Retina (tissue), 1 donor: Measurements from ENCODE around the gene CRACR2B.

Source experiments
- DNase-seq: peaks from one replicate; pipeline ENCODE4 v3.0.0-alpha.2; 2016

Gene CRACR2B

GRCh38 chr11:827897-828192 lies at the start of gene CRACR2B:
TSS of gene CRACR2B (plus strand) at chr11:827919. CDS start at chr11:828608, 689 bp downstream.
- no peak for DNase-seq

- no peak for DNase-seq
Observed at GRCh38 chr11:778976-779954, 48.5 kb upstream of the CRACR2B start.

GRCh38 chr11:779955-780532 lies 47.7 kb upstream of the CRACR2B start:
- no peak for DNase-seq

GRCh38 chr11:782264-783174 lies 45.2 kb upstream of the CRACR2B start:
- DNase-seq = no peak

DNA sequence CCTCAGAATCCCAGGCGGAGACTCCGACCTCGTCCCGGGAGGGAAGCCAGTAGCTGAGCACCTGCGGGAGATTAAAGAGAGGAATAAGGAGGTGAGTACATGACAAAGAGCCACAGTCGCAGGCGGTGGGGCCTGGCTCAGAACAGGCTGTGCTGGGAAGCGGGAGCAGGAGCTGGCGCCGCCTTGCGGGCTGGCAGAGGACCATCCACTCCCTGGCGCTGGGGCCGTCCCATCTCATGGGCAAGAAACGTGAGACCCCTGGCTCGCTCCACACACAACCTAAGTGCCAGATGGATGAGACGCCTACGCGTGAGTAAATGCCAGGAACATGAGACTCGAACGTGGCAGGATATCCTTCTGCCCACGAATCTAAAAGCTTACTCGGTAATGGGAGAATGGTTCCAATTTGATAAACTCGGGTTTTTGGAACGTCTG lies 44.1 kb upstream of the CRACR2B start:
- peak; percentile 88 for DNase-seq

DNA sequence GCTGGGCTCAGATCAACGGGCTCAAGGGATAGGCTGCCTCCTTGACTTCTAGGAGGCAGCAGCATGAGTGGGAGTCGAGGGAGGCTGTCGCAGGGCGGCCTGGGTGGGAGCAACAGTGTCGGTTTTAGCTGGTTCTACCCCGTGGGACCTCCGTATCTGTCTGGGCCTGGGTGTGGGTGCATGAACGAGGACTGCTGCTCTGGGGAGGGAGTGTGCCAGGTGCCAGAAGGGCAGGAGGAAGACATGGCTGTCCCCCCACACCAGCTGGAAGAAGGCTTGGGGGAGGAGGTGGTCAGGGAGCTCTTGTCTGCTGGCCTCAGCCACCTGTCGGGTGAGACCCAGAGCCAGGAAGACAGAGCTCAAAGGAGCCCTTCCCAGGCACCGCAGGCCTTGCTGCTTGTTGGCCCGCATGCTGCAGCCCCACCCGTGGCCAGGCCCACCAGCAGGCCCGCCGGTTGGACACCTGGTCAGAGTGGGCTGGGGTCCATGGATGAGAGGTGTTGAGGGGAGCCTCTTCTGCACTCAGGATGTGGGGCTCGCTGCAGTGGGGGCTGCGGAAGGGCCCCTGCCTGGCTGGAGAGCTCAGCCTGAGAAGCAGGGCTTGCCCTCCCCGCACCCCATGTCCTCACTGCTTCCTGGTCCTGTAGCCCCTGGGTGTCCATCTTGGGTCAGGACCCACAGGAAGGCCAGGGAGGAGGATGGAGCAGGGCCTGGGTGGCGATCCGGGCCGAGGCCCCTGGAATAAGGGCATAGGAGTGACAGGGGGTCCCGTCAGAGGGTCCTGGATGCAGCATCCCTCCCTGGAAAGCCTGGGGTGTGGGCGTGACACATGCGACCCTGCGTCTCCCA lies 41.3 kb upstream of the CRACR2B start:
- no peak for DNase-seq

DNA sequence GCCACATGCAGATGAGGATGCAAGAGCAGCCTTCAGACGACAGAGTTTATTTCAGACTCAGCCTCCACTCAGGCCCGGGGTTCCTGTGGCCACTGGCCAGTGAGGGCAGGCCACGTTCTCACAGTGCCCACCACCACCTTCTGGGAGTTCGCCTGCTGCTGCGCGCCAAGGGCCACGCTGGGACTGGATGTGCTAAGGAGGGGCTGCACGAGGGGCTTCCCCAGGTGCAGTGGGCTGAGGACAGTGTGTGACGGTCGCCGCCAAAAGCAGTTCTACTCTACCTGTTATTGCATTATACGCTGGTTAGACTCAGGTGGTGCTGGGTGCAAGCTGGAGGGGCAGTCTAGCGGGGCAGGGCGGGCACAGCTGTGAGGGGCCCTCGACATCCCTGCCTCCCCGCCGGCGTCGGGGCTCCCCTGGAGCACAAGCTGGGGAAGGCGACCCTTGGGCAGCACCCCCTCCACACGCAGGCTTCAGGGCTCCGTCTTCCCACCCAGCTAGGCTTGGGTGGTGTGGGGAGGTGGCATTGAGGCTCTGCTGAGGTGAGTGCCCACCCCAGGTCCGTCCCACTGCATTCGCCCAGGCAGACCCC lies 40.5 kb upstream of the CRACR2B start:
- DNase-seq = no peak

GRCh38 chr11:788009-788640 lies 39.6 kb upstream of the CRACR2B start:
- no peak for DNase-seq

- peak; percentile 60 for DNase-seq
Observed at GRCh38 chr11:788953-789940, 38.5 kb upstream of the CRACR2B start.

- DNase-seq = peak; percentile 76
Observed at GRCh38 chr11:789943-790342, 37.8 kb upstream of the CRACR2B start, which contains the start of gene CEND1. TSS of gene CEND1 (minus strand) at chr11:790090. CDS start at chr11:788576, 1,514 bp downstream.

- DNase-seq = no peak
Observed at GRCh38 chr11:790721-791564, 36.8 kb upstream of the CRACR2B start.

GRCh38 chr11:791658-792534 lies 35.8 kb upstream of the CRACR2B start:
- DNase-seq = no peak

DNA sequence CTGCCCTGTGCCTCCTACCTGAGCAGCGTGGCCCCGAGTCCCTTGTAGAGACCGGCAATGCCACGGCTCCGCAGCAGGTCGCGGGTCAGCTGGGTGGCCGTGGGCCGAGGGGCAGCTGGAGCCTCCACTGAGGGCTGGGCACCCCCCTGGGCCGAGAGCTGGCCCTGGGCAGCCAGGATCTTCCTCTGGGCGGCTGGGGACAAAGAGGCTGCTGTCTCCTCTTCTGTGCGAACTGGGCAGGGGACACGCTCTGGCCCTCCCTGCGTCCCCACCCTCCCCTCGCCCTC lies 35.2 kb upstream of the CRACR2B start:
- DNase-seq = no peak

- DNase-seq = no peak
Observed at GRCh38 chr11:792873-793272, 34.8 kb upstream of the CRACR2B start.

DNA sequence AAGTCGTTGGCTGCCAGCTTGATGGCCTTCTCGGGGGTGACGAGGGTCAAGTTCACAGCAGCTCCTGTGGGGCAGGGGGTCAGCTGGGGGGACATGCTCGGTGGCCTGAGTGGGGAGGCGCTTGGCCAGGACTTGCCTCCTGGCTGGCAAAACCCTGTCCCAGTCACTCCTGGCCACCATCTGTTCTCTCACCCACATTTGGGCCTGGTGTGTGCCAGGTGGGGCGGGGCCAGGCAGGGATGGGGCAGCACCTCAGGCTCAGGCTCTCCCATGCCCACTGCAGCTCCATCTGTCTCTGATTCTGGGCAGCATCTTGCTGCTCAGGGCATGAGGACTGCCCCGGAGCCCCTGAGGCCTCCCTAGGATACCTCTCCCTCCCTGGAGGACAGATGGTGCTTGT lies 34.2 kb upstream of the CRACR2B start:
- DNase-seq = no peak

DNA sequence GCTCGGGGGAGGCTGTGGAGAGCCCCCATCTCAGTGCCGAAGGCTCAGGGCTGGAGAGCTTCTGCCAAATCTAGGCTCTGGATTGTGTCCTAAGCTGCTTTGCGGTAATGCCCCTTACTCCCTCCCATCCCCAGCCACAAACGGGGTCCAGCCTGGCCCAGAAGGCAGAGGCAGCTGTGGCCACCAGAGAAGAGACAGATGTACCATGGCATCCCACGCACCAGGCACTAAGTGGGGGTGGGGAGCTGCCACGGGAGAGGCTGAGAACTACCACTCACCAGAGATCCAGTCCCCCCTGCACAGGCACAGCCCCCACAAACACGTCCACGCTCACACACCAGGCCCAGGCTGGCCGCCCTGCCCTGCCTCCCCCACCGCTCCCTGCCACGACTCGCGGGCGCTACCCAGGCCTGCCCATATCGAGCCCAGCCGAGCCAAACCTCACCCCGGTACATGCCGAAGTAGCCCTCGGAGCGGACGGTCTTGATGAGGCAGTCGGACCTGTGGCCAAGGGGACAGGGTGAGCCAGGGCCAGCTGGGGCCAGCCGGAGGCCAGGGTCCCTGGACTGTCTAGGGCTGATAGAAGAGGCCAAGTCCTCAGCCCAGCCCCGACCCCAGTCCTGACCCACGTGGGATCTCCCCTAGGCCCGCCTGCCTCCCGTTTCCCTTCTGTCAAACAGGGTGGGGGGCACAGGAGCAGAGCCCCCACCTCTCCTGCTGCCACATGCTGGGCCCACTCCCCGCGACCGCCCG lies 33.5 kb upstream of the CRACR2B start:
- no peak for DNase-seq
